HG03066 (cell line): ENCODE measurements around the gene DMRTA2.

Source experiments
- ATAC-seq: cut with Tn5 transposase; IDR thresholded peaks from one replicate; pipeline ENCODE4 v1.9.1; 2021; ENCODE audit warnings: low read depth; ENCODE audit not compliant: unreplicated experiment

Gene DMRTA2

DNA sequence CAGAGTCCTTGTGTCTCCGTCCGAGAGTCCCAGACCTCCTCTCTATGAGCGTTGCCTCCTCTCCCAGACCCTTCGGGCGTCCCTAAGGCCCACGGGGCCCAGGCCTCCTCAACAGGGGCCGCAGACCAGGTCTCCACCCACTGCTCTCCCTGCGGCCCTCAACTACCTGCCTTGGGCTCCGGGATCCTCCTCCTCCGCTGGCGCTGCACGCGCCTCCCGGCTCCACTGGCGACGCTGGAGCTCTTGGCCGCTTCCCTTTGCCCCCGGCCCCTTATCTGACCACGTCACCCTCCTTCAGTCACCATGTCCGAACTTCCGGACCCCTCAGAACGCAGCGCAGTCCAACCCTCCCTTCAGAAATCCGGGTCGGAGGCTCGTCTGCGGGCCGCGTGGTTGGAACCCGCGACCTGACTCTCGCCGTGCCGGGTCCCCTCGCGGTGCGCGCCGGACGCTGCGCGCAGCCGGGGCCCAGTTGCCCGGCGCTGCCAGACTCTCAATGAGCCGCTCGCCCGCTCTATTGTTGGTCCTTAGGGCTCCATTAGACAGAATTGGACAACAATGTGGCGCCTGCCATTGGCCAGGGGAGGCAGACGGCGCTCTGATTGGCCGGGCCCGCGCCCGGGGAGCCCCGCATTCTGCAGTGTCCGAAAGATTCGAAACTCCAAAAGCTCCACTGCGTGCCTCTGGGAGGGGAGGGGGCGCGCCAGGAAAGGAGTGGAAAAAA is at the start of gene DMRTA2:
DMRTA2 (minus strand) TSS at position 498 of the 724 bp plus-strand sequence. CDS start 1,907 bp downstream, outside the sequence.
- no peak for ATAC-seq

GRCh38 chr1:50471967-50472366 is 48.7 kb upstream of the DMRTA2 start:
- no peak for ATAC-seq

GRCh38 chr1:50462964-50463363 is 39.7 kb upstream of the DMRTA2 start:
- ATAC-seq: no peak

DNA sequence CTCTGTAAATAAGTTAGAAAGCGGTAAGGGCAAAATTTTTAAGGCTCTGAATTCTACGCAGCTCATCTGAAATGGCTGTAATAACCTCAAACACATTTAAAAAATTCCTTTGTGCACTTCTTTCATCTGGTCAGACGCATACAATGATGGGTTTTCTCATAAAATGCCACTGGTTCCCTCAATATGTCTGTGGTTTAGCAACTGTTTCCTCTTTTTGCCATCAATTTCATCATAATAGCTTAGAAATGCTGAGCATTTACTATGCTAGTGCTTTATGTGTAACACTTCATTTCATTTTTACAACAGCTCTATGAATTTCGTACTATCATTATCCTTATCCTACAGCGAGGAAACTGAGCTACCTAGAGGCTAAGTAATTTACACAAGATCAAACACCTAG is 35.3 kb upstream of the DMRTA2 start:
- ATAC-seq: no peak

- ATAC-seq: no peak
Observed at GRCh38 chr1:50454911-50455310, 31.7 kb upstream of the DMRTA2 start.

- no peak for ATAC-seq
Observed at GRCh38 chr1:50453266-50453665, 30.0 kb upstream of the DMRTA2 start.

- no peak for ATAC-seq
Observed at GRCh38 chr1:50452700-50453099, 29.5 kb upstream of the DMRTA2 start.

DNA sequence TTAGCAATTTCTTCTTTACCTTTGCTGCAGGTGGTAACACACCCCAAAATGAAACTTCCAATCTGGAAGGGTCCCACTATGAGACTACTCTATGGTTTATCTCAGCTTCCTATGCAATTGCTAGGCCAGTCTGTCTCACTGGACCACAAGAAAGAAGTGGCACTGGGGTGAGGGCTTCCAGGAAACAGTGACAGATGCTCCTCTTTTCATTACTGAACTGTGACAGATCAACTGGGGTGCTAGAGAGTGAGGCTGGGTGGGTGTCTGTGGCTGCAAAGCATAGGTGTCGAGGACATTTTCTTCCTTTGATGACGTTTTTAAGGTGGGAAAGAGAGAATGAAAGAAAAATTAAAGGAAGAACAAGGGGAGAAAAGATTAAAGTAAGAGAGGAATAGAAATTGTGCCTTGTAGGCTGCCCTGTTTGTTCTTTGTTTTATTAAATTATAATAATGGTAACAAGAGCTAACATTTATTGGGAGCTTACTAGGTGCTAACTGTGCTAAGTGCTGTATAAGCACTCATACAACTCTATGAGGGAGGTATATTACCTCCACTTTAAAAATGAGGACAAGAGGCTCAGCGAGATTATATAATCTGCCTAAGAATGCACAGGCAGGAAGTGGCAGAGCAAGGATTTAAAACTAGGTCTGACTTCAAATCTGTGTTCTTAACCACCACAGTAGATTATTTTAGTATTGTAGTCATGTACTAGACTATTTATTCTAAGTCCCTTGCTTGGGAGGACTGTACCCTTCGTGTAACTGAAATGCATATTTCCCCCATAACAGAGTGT is 27.8 kb upstream of the DMRTA2 start:
- ATAC-seq: no peak

DNA sequence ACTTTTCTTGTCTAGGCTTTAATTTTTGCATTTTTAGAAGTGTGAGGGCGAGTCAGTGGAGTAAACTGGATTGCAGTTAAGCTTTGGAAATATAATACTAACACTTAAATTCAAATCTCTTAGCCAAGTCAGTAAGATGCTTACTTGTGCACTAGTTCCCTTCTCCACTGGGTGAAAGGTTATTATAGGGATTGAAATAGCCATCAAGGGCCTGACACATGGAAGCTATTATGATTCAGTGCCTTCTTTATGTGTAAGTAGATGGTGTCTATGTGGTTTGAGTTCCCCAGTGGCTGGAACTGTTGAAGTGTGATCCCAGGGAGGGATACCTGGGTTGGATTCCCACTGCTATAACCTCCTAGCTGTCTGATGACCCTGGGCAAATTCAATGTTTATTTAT is 24.7 kb upstream of the DMRTA2 start:
- no peak for ATAC-seq

GRCh38 chr1:50441183-50441582 is 17.9 kb upstream of the DMRTA2 start:
- no peak for ATAC-seq

DNA sequence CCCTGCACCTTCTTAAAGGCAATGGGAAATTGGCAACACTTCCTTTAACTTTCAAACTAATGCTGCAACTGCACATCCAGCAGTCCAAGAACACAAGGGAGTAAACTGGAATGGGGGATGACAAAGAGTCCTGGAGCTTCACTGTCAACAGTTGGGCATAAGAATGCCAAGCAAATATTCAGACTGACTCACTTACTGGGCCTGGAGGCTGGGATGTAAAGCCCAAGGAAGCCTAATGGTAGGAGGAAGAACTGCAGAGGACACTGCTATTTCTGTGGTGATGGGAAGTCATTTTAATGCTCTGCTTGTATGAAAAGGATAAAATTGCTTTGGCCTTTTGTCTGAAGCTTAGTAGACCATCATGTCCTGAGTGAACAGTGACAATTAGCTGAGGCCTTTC is 15.7 kb upstream of the DMRTA2 start:
- no peak for ATAC-seq

GRCh38 chr1:50436489-50436888 is 13.2 kb upstream of the DMRTA2 start:
- ATAC-seq: no peak

GRCh38 chr1:50430010-50430405 is 6.8 kb upstream of the DMRTA2 start:
- ATAC-seq: no peak

DNA sequence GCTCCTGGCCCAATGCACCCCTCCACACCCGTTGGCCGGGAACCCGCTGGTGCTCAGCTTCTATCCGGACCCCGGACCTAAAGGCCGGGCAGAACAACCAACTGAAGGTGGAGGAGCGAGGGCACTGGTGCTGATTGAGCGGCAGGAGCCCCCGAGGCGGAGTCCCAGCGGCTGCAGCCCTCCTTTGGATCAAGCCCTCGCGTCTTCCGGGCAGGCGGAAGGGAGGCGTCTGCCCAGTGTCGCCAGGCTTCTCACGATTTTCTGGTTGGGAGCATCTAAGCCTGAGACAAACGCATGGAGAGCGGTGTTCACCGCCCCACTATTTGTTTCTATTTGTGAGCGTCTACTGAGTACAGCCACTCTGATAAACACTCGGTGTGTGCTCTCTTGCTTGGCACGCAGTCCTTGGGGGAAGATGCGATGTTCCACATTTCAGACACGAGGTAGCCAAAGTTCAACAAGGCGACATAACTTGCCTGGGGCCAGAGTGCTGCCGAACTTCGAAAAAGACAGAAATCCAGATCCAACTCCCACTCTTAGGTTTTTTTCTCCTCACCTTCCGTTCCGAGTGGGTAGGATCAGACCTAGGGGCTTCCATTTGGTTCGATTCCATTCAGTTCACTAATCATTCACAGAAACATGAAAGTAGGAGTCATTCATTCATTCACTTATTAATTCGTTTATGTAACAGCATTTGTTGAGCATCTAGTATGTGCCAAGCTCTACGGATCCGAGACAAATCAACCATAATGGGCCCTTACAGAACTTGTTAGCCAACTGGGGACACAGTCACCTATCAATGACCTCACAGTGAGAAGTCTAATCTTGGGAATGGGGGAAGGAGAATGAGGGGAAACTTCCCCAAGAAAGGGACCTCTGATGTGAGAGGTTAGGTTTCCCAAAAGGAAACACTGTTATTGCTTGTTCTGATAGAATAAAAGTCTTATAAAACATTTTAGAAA is 4.9 kb upstream of the DMRTA2 start:
- ATAC-seq: no peak

DNA sequence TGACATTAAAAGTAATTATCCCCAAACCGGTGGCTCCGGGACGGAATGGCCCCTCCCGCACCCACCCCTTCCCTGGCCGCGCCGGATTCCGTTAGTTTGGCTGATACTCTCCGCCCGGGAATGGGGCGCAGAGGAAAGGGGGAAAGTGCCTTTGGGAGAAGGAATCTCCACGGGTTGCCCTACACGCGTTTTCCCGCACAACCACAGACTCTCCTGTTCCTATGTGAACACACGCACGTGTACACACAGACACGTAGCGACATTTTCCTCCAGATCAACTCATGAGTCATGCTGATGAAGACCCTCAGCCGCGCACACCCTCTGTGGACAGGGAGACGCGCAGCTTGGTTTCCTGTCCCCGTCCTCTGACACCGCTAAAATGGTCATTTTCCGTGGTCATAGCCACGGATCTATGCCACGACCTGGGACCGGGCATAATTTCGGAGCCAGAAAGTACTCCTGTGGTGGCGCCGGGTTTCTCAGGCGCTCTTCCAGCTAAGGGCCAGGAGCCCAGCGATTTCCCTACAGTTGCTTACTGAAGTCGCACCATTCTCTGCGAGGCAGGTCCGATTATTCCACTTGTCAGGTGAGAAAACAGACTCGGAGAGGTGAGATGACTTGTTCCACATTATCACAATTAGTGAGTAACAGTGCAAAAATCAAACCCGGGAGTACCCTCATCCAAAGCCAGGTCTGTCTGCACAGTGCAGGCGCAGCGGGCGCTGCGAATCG is 4.0 kb upstream of the DMRTA2 start:
- no peak for ATAC-seq

GRCh38 chr1:50426702-50427085 is 3.5 kb upstream of the DMRTA2 start:
- ATAC-seq: no peak

DNA sequence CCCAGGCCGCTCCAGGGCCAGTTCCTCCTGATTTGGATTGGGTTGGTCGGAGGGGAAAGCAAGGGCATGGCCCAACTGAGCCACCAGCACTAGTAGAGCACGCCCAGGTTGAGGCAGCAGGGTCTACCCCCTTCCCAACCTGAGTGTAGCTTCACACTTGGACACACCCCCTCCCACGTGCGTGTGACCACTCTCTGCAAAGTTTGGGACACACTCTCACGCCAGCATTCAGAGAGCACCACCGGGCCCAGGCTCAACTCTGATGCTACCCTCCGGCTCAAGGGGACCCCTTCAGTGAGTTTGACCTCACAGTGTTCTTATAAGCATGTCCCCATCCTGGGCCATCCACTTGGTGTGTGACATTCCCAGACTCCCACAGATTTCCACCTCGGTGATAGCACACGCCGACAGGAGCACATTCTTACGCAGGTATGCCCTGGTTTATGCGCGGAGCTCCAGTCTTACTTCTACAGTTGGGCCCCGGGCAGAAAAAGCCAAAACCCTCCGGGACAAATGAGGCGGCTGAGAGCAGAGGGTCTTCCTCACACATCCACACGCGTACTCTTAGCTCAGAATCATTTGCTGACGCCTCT is 3.0 kb upstream of the DMRTA2 start:
- no peak for ATAC-seq

DNA sequence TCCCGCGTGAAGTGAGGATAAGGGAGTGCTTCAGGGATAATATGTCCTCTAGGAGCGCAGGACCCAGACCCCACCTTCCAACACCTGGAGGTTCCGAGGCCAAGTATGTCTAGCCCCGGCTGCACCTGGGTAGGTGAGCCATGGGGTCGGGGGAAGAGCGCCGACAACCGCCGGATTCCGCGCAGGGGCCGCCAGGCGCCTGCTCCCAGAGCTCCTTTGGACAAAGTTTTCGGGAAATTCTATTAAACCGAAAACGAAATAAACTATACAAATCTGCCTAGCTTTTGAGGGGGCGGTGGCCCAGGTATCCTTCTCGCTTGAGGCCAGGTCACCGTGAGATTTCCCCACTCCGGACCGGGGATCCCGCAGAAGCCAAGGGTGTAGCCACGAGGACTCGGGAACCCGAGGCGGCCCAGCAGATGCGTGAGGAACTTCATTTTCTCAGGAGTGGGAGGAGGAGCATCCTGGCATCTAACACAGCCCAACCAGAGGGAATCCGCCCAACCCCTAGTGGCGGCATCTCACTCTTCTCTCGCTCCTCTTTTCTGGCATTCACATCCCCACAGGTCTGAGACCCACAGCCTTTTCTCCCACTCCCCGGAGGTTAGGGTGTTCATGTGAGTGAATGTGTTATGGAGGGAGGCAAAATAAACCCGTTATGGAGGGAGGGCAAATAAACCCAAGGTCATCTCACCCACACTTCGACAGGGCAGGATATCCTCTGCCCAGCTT is 2.3 kb upstream of the DMRTA2 start:
- ATAC-seq: no peak

GRCh38 chr1:50424884-50425375 is 1.7 kb upstream of the DMRTA2 start:
- no peak for ATAC-seq
